HepG2 (cell line): ENCODE measurements around the gene PEX11G. TPM values are rescaled to one million over a fixed set of nuclear protein-coding genes. Genes with fewer than 3 reads are reported as not detected.

Experiments used
- ATAC-seq: fragments of 200-7000 bp; cut with Tn5 transposase; 3 replicates; pipeline ENCODE4 v1.9.1; 2020; ENCODE audit warnings: mild to moderate bottlenecking, moderate library complexity
- BruUV-seq: library from RNA; stranded (reverse); fragments of 400-500 nt; replicated peaks from 2 replicates; lab custom pipeline; 2021; lab: Mats Ljungman, UMichigan
- CTCF ChIA-PET: fragments of 300-600 bp; formaldehyde crosslinking; extraction: SDS; loops from one replicate; lab custom pipeline; 2021; ENCODE audit warnings: low total read pairs, inconsistent platforms, low intra/inter-chr PET ratio; lab: Yijun Ruan, JAX
- POLR2A ChIA-PET: fragments of 350-600 bp; sonication (Branson Sonifier 250); formaldehyde crosslinking; loops from one replicate; lab custom pipeline; 2020; ENCODE audit warnings: antibody characterized with exemption, inconsistent platforms; lab: Yijun Ruan, JAX
- DNase-seq: peaks from one replicate; pipeline ENCODE4 v3.0.0-alpha.2; 2015; ENCODE audit warnings: low spot score
- FAIRE-seq: peaks from 3 replicates; lab custom pipeline; 2011; peaks lifted over from hg19 to GRCh38; lab: Jason Lieb, UNC
- H2AFZ ChIP-seq: one replicate; pipeline ENCODE4 v1.6.1; 2011; ENCODE audit warnings: low read length, inconsistent platforms
- H3K27ac ChIP-seq: fragments of 300-600 bp; 3 replicates; pipeline ENCODE4 v1.8.0; 2011; ENCODE audit warnings: mixed run types, mild to moderate bottlenecking, mixed read lengths, low read length, inconsistent platforms; ENCODE audit not compliant: insufficient read depth; ENCODE audit errors: extremely low read length
- H3K27me3 ChIP-seq, 2 experiments: fragments of 200-600 bp in 1 of 2; 2 replicates in 1 of 2; 3 replicates in 1 of 2; pipeline versions ENCODE4 v1.6.0 to v1.8.0; 2011; ENCODE audit warnings: low read length in 2 of 2, mild to moderate bottlenecking in 2 of 2, moderate library complexity in 2 of 2, inconsistent platforms in 1 of 2; ENCODE audit not compliant: insufficient read depth in 2 of 2, control insufficient read depth in 1 of 2
- H3K36me3 ChIP-seq, 2 experiments: fragments of 200-600 bp in 1 of 2; replicated peaks in 1 of 2; 2 replicates in 1 of 2; 3 replicates in 1 of 2; pipeline versions ENCODE4 v1.5.1 to v1.8.0; 2011; ENCODE audit warnings: low read length in 2 of 2, inconsistent platforms in 1 of 2; ENCODE audit not compliant: insufficient read depth in 2 of 2, control insufficient read depth in 1 of 2
- H3K4me1 ChIP-seq: 2 replicates; pipeline ENCODE4 v1.5.1; 2012; ENCODE audit warnings: low read length, inconsistent platforms; ENCODE audit not compliant: insufficient read depth
- H3K4me2 ChIP-seq: 2 replicates; pipeline ENCODE4 v1.6.0; 2011; ENCODE audit warnings: low read depth, low read length, inconsistent platforms
- H3K4me3 ChIP-seq, 3 experiments: fragments of 200-600 bp in 1 of 3; sonication (generic), shearing (Covaris generic) in 1 of 3; replicated peaks in 1 of 3; 2 replicates each; pipeline ENCODE4 v1.5.1; 2011 to 2016; ENCODE audit warnings: low read length in 3 of 3, inconsistent platforms in 2 of 3, low read depth in 2 of 3, mild to moderate bottlenecking in 2 of 3, control low read depth in 1 of 3, mixed read lengths in 1 of 3; ENCODE audit not compliant: insufficient read depth in 1 of 3
- H3K79me2 ChIP-seq: one replicate; pipeline ENCODE4 v1.6.1; 2011; ENCODE audit warnings: low read length, inconsistent platforms; ENCODE audit not compliant: insufficient read depth
- H3K9ac ChIP-seq: 2 replicates; pipeline ENCODE4 v1.6.0; 2011; ENCODE audit warnings: mild to moderate bottlenecking, low read depth, low read length, inconsistent platforms; ENCODE audit not compliant: insufficient read depth
- H3K9me3 ChIP-seq: 2 replicates; pipeline ENCODE4 v1.5.1; 2012; ENCODE audit warnings: mild to moderate bottlenecking, low read length
- H4K20me1 ChIP-seq: 2 replicates; pipeline ENCODE4 v1.6.0; 2011; ENCODE audit warnings: inconsistent platforms, mild to moderate bottlenecking, low read length, moderate library complexity; ENCODE audit not compliant: insufficient read depth
- PTBP1 ChIP-seq: fragments of 200-400 bp; formaldehyde crosslinking; IDR thresholded peaks from 2 replicates; pipeline ENCODE4 v1.6.1; 2018; ENCODE audit warnings: low read length, low read depth; ENCODE audit not compliant: poor library complexity, severe bottlenecking
- RFX3 ChIP-seq: IDR thresholded peaks from 2 replicates; pipeline ENCODE4 v1.6.1; 2016; ENCODE audit warnings: missing biosample characterization, missing genetic modification reagents
- SMARCE1 ChIP-seq: fragments of 450-650 bp; IDR thresholded peaks from 2 replicates; pipeline ENCODE4 v1.6.1; 2017; ENCODE audit warnings: borderline replicate concordance
- STAT6 ChIP-seq: sonication (generic); formaldehyde crosslinking; IDR thresholded peaks from 2 replicates; pipeline ENCODE4 v1.4.0; 2020; ENCODE audit warnings: missing genetic modification reagents, mild to moderate bottlenecking, borderline replicate concordance
- XBP1 ChIP-seq: sonication (generic); formaldehyde crosslinking; IDR thresholded peaks from 2 replicates; pipeline ENCODE4 v1.5.0; 2020; ENCODE audit warnings: missing genetic modification reagents
- ZNF589 ChIP-seq: sonication (generic); formaldehyde crosslinking; conservative IDR thresholded peaks from 2 replicates; pipeline ENCODE4 v1.8.0; 2022; ENCODE audit warnings: mild to moderate bottlenecking, moderate library complexity, missing genetic modification reagents
- WGBS: methylation state at CpG from one replicate; pipeline ENCODE4 v1.1.6; 2017; ENCODE audit warnings: low lambda C conversion rate; 5-methylcytosine and 5-hydroxymethylcytosine counted together
- in situ Hi-C: cut with HindIII; loops from 2 replicates; pipeline ENCODE4 v1.10.0; 2017; ENCODE audit warnings: low pct_unique_long_range_greater_than_20kb; ENCODE audit not compliant: extremely low pct_ligation_motif_present
- intact Hi-C: fragments of 100-400 bp; cut with micrococcal nuclease; formaldehyde crosslinking; loops from one replicate; pipeline ENCODE4 v1.10.0; 2022; ENCODE audit not compliant: unreplicated experiment
- polyA plus RNA-seq, 8 experiments: library from polyadenylated mRNA; depleted of rRNA in 3 of 8; stranded (reverse) in 7 of 8; unstranded in 1 of 8; fragments of >200 nt; fragmentation: Illumina TruSeq in 4 of 8; extraction: Trizol in 4 of 8; gene quantifications; 2 replicates each; pipeline versions ENCODE4 v1.2.1 to v1.2.3, GENCODE V29; 2011 to 2016; ENCODE audit warnings: low read depth in 4 of 8, missing spikeins in 1 of 8, mixed read lengths in 1 of 8; ENCODE audit not compliant: insufficient read depth in 1 of 8
- total RNA-seq, 5 experiments: library from RNA; depleted of rRNA; stranded (reverse); fragments of >200 nt; fragmentation: Illumina TruSeq; extraction: Trizol; gene quantifications; 2 replicates each; pipeline ENCODE4 v1.2.3, GENCODE V29; 2016; ENCODE audit warnings: low read depth in 1 of 5
- TF ChIP-seq, protein P1 (sequence below): sonication (generic); formaldehyde crosslinking; IDR thresholded peaks from 2 replicates; pipeline ENCODE4 v1.4.0; 2020; ENCODE audit warnings: missing genetic modification reagents

PEX11G gene
- total and polyA plus RNA-seq, 2 of the 13 experiments (the other 11 are each of a cell fraction or from before 2014, with no cell fraction given), result not detected

- CTCF ChIA-PET, result no interaction called here
- H3K4me2 ChIP-seq, result no peak overlapping the region
- ATAC-seq, result no peak
- no peak for FAIRE-seq
- H2AFZ ChIP-seq, result no peak overlapping the region
- TF ChIP-seq, protein P1, sequence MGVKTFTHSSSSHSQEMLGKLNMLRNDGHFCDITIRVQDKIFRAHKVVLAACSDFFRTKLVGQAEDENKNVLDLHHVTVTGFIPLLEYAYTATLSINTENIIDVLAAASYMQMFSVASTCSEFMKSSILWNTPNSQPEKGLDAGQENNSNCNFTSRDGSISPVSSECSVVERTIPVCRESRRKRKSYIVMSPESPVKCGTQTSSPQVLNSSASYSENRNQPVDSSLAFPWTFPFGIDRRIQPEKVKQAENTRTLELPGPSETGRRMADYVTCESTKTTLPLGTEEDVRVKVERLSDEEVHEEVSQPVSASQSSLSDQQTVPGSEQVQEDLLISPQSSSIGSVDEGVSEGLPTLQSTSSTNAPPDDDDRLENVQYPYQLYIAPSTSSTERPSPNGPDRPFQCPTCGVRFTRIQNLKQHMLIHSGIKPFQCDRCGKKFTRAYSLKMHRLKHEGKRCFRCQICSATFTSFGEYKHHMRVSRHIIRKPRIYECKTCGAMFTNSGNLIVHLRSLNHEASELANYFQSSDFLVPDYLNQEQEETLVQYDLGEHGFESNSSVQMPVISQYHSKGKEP (CRISPR knock-in tag), result no peak
- no peak for TF ChIP-seq RFX3 (CRISPR knock-in tag)
- no peak for TF ChIP-seq SMARCE1
- no peak for TF ChIP-seq PTBP1
- TF ChIP-seq XBP1 (CRISPR knock-in tag), result no peak
- no peak for TF ChIP-seq STAT6 (CRISPR knock-in tag)
- no peak for TF ChIP-seq ZNF589 (CRISPR knock-in tag)
- TF ChIP-seq, all 625 proteins: peak for 0
- Histone ChIP-seq H3K27ac (no peak overlapping the region), H4K20me1 (no peaks in the 10 kb centered on the region), H3K27me3 (no peaks in the 10 kb centered on the region; a peak in 1 of 5 replicates), H3K4me1 (no peaks in the 10 kb centered on the region), H3K9ac (no peak overlapping the region), H3K9me3 (no peaks in the 10 kb centered on the region), H3K4me3 (no peak overlapping the region), H3K79me2 (no peaks in the 10 kb centered on the region), H3K36me3 (peaks cover 3 to 4% of the 10 kb centered on the region in 2 experiments; a peak in 3 of 5 replicates)
- POLR2A ChIA-PET, result no interaction called here
- BruUV-seq, result no TSS peak
- in situ Hi-C loops (no loop called here), intact Hi-C loops (no loop called here)
- DNase-seq, result no peak
- WGBS, result 93% methylated on average over 38 of the region's 42 CpGs
These were observed 16.9 kb downstream of the PEX11G start for GRCh38 chr19:7471696-7472615.
